ENCODE data around the gene OMG. TPM values are rescaled to one million over a fixed set of nuclear protein-coding genes. Genes with fewer than 3 reads are reported as not detected.

Gene OMG
- total and polyA plus RNA-seq, 2 donors (not counting 1 experiment from before 2014, with no cell fraction given) = 0.39 to 1.7 TPM

- no peaks in the 10 kb centered on the region for H3K27me3 ChIP-seq (replicated peaks in 1 of 4; ENCODE audit: control extremely low read depth in 1 of 4, control insufficient read depth in 3 of 4, insufficient read depth in 4 of 4, low read length in 3 of 4)
- no peak overlapping the region for H3K9ac ChIP-seq (ENCODE audit: low read length)
- H3K79me2 ChIP-seq (ENCODE audit: control insufficient read depth, insufficient read depth, low read length) = no peaks in the 10 kb centered on the region
- H3K27ac Mint-ChIP-seq = no peak overlapping the region
- no peak overlapping the region for H3K4me2 ChIP-seq (replicated peaks; ENCODE audit: low read depth, low read length, poor library complexity, severe bottlenecking)
- no CpG with 5 or more reads among the region's 1 CpG for WGBS (ENCODE audit: insufficient coverage)
- no peaks in the 10 kb centered on the region for H4K20me1 ChIP-seq (ENCODE audit: control insufficient read depth, insufficient read depth, low read length, poor library complexity, severe bottlenecking)
- H3K36me3 ChIP-seq (replicated peaks in 1 of 2; ENCODE audit: control extremely low read depth in 1 of 2, control insufficient read depth in 1 of 2, extremely low read depth in 1 of 2, insufficient read depth in 2 of 2, low read length in 1 of 2) = no peaks in the 10 kb centered on the region
- H3K9me3 Mint-ChIP-seq (ENCODE audit: insufficient read depth) = no peaks in the 10 kb centered on the region
- intact Hi-C loops (cut with micrococcal nuclease) = no loop called here
- ATAC-seq (ENCODE audit: low read depth) (no peak), DNase-seq (no peak)
- no peak overlapping the region for H2AFZ ChIP-seq (ENCODE audit: insufficient read depth, low read depth, low read length, poor library complexity, severe bottlenecking)
- H3K27me3 Mint-ChIP-seq = no peaks in the 10 kb centered on the region
- H3K27ac ChIP-seq (ENCODE audit: low read length in 2 of 2) = no peak overlapping the region
- no peak for TF ChIP-seq EZH2 (IDR thresholded peaks at IDR 0.05; ENCODE audit: borderline replicate concordance, insufficient read depth, low read depth, low read length, poor library complexity, severe bottlenecking)
- TF ChIP-seq, protein P1, sequence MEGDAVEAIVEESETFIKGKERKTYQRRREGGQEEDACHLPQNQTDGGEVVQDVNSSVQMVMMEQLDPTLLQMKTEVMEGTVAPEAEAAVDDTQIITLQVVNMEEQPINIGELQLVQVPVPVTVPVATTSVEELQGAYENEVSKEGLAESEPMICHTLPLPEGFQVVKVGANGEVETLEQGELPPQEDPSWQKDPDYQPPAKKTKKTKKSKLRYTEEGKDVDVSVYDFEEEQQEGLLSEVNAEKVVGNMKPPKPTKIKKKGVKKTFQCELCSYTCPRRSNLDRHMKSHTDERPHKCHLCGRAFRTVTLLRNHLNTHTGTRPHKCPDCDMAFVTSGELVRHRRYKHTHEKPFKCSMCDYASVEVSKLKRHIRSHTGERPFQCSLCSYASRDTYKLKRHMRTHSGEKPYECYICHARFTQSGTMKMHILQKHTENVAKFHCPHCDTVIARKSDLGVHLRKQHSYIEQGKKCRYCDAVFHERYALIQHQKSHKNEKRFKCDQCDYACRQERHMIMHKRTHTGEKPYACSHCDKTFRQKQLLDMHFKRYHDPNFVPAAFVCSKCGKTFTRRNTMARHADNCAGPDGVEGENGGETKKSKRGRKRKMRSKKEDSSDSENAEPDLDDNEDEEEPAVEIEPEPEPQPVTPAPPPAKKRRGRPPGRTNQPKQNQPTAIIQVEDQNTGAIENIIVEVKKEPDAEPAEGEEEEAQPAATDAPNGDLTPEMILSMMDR (IDR thresholded peaks at IDR 0.05) = no peak
- ChIA-PET CTCF (interaction anchor here (0.9 kb wide), 1 partner anchor 138 kb away, joined by 3 read pairs; no protein-coding TSS in a partner anchor), POLR2A (interaction anchor here (0.7 kb wide), 1 partner anchor 15 kb away, joined by 4 read pairs; no protein-coding TSS in a partner anchor)
- no peak overlapping the region for H3K4me3 ChIP-seq (ENCODE audit: control extremely low read depth in 1 of 5, extremely low read depth in 1 of 5, insufficient read depth in 1 of 5, low read depth in 2 of 5, low read length in 4 of 5)
- peaks cover 13% of the 10 kb centered on the region for H3K4me1 Mint-ChIP-seq
- no peak overlapping the region for H3K4me3 Mint-ChIP-seq
- peaks cover 2 to 11% of the 10 kb centered on the region in 2 donors for H3K4me1 ChIP-seq (ENCODE audit: control insufficient read depth in 2 of 2, insufficient read depth in 2 of 2, low read length in 2 of 2)
- H3K9me3 ChIP-seq (ENCODE audit: control extremely low read depth in 1 of 3, control insufficient read depth in 2 of 3, insufficient read depth in 1 of 3, low read length in 2 of 3) = no peaks in the 10 kb centered on the region
These were observed 45.7 kb downstream of the OMG start for GRCh38 chr17:31251105-31251969.

DNA sequence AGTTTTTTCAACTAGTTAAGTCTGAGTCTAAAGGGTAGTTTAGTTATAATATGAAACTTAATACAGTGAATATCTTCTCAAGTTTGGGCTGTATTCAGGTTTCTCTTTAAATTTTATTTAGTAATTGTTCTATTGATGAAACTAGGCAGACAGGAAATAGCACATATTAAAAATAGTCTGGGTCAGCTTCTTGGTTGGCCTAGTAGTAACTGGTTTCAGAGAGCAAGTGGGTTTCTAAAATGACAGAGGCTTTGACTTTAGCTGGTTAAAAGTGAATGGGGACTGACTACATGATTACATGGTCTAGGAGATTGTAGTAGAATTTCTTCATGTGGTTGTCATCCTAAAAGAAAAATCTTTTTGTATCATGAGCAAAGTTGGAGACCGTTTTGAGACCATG, 46.8 kb downstream of the OMG start:
- Histone ChIP-seq H2AFZ (ENCODE audit: insufficient read depth, low read depth, low read length, poor library complexity, severe bottlenecking) (no peak overlapping the region), H3K9me3 (ENCODE audit: control extremely low read depth in 1 of 3, control insufficient read depth in 2 of 3, insufficient read depth in 1 of 3, low read length in 2 of 3) (no peaks in the 10 kb centered on the region), H3K9ac (ENCODE audit: low read length) (peak overlapping the region; percentile 2), H3K4me1 (ENCODE audit: control insufficient read depth in 2 of 2, insufficient read depth in 2 of 2, low read length in 2 of 2) (peaks cover 2 to 11% of the 10 kb centered on the region in 2 donors), H3K36me3 (replicated peaks in 1 of 2; ENCODE audit: control extremely low read depth in 1 of 2, control insufficient read depth in 1 of 2, extremely low read depth in 1 of 2, insufficient read depth in 2 of 2, low read length in 1 of 2) (peaks cover 0 to 5% of the 10 kb centered on the region in 2 experiments), H3K27me3 (replicated peaks in 1 of 4; ENCODE audit: control extremely low read depth in 1 of 4, control insufficient read depth in 3 of 4, insufficient read depth in 4 of 4, low read length in 3 of 4) (no peaks in the 10 kb centered on the region), H3K4me2 (replicated peaks; ENCODE audit: low read depth, low read length, poor library complexity, severe bottlenecking) (peak overlapping the region; percentile 16), H3K27ac (ENCODE audit: low read length in 2 of 2) (no peak overlapping the region), H3K79me2 (ENCODE audit: control insufficient read depth, insufficient read depth, low read length) (no peaks in the 10 kb centered on the region), H3K4me3 (ENCODE audit: control extremely low read depth in 1 of 5, extremely low read depth in 1 of 5, insufficient read depth in 1 of 5, low read depth in 2 of 5, low read length in 4 of 5) (no peak overlapping the region), H4K20me1 (ENCODE audit: control insufficient read depth, insufficient read depth, low read length, poor library complexity, severe bottlenecking) (no peaks in the 10 kb centered on the region)
- Mint-ChIP-seq H3K9me3 (ENCODE audit: insufficient read depth) (no peaks in the 10 kb centered on the region), H3K4me3 (no peak overlapping the region), H3K4me1 (peaks cover 13% of the 10 kb centered on the region), H3K27me3 (no peaks in the 10 kb centered on the region), H3K27ac (peak overlapping the region; percentile 22)
- intact Hi-C loops (cut with micrococcal nuclease) = no loop called here
- no CpG with 5 or more reads among the region's 1 CpG for WGBS (ENCODE audit: insufficient coverage)
- DNase-seq = no peak
- ChIA-PET POLR2A (no interaction called here), CTCF (no interaction called here)
- TF ChIP-seq EZH2 (IDR thresholded peaks at IDR 0.05; ENCODE audit: borderline replicate concordance, insufficient read depth, low read depth, low read length, poor library complexity, severe bottlenecking) = no peak
- TF ChIP-seq, protein P1 (IDR thresholded peaks at IDR 0.05) = no peak
- ATAC-seq (ENCODE audit: low read depth) = no peak

Measured in B cell (primary cell).